ENCODE results near the gene C10orf71.

The C10orf71 gene

GRCh38 chr10:49363309-49364031, 64.5 kb downstream of the C10orf71 start:
- in situ Hi-C loops (cut with MboI; ENCODE audit: low pct_unique_long_range_greater_than_20kb, low sequenced_read_pairs, unreplicated experiment), result no loop called here
- DNase-seq (ENCODE audit: low spot score), result no peak
- TF ChIP-seq CTCF (IDR thresholded peaks at IDR 0.05; ENCODE audit: extremely low read depth, insufficient read depth, missing control alignments), result no peak

GRCh38 chr10:49364051-49364450, 65.1 kb downstream of the C10orf71 start:
- no peak for TF ChIP-seq CTCF (IDR thresholded peaks at IDR 0.05; ENCODE audit: extremely low read depth, insufficient read depth, missing control alignments)
- no peak for DNase-seq (ENCODE audit: low spot score)
- in situ Hi-C loops (cut with MboI; ENCODE audit: low pct_unique_long_range_greater_than_20kb, low sequenced_read_pairs, unreplicated experiment), result no loop called here

GRCh38 chr10:49364747-49365146, 65.8 kb downstream of the C10orf71 start:
- no peak for DNase-seq (ENCODE audit: low spot score)
- no peak for TF ChIP-seq CTCF (IDR thresholded peaks at IDR 0.05; ENCODE audit: extremely low read depth, insufficient read depth, missing control alignments)
- in situ Hi-C loops (cut with MboI; ENCODE audit: low pct_unique_long_range_greater_than_20kb, low sequenced_read_pairs, unreplicated experiment), result no loop called here

- in situ Hi-C loops (cut with MboI; ENCODE audit: low pct_unique_long_range_greater_than_20kb, low sequenced_read_pairs, unreplicated experiment), result no loop called here
- DNase-seq (ENCODE audit: low spot score), result no peak
- no peak for TF ChIP-seq CTCF (IDR thresholded peaks at IDR 0.05; ENCODE audit: extremely low read depth, insufficient read depth, missing control alignments)
Observed at GRCh38 chr10:49365275-49365674, 66.3 kb downstream of the C10orf71 start.

DNA sequence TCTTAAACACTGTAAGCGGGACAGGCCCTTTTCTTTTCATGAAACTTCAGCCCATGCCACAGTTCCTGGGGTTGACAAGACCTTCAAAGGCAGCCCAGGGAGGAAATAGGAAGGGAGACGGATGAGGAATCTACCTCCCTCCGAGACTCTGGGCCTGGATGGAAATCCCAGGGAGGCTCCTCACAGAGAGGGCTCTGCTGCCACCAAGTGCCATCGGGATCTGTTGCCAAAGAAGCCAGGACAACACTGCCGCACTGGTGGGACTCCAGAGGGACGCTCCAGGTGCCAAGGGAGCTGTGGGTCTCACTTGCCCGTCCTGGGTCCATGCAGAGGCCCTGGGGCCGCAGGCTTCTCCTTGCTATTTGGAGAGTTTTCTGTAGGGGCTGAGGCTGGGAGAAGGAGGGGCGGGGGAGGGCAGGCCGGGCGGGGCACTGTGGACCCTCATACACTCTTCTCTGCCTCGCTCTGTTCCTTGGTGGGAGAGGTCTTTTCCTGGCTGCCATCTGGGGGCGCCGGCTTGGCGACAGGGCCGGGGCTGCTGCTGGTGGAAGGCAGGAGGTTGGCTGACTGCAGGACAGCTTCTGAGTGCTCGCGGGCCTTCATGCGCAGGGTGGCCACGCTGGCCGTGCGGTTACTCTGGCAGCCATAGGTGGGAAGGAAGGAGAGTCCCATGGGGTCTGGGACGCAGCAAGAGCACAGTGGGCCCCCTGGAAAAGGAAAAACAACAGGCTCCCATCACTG, 66.9 kb downstream of the C10orf71 start:
- in situ Hi-C loops (cut with MboI; ENCODE audit: low pct_unique_long_range_greater_than_20kb, low sequenced_read_pairs, unreplicated experiment), result no loop called here
- DNase-seq (ENCODE audit: low spot score), result no peak
- no peak for TF ChIP-seq CTCF (IDR thresholded peaks at IDR 0.05; ENCODE audit: extremely low read depth, insufficient read depth, missing control alignments)

DNA sequence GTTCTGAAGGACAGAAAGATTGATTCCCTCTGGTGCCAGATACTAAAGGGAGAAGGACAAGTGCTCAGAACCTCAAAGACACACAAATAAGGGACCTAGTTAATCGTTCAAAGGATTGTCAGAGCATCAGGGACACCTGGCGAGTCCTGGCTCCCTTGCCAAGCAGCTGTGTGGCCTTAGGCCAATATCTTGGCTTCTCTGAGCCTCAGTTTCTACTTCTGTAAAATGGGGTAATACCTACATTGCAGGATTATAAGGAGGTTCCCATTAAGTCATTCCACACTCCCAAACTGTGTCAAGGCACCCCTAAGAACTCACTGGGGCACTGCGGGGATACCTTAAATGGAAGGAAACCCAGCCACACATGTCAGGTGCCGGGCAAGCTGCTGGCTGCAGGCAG, 67.5 kb downstream of the C10orf71 start:
- in situ Hi-C loops (cut with MboI; ENCODE audit: low pct_unique_long_range_greater_than_20kb, low sequenced_read_pairs, unreplicated experiment), result no loop called here
- no peak for TF ChIP-seq CTCF (IDR thresholded peaks at IDR 0.05; ENCODE audit: extremely low read depth, insufficient read depth, missing control alignments)
- DNase-seq (ENCODE audit: low spot score), result no peak

All from GM13977 (cell line).